Right ventricle myocardium superior (tissue), 1 donor: Measurements from ENCODE around the gene HAGH. TPM values are rescaled to one million over a fixed set of nuclear protein-coding genes. Genes with fewer than 3 reads are reported as not detected.

Experiments
- total RNA-seq: library from RNA; stranded (reverse); fragmentation: NEBNext Ultra II Directional; extraction: Animal tissue kit (Norgen Biotek cat#: 25700); gene quantifications from one replicate; pipeline ENCODE4 v1.2.1, GENCODE V29; 2021
- donor health status: DM: no; HTN: yes; CAD: no; lungs with severe emphysema.

The HAGH gene
- total RNA-seq, 1 donor from 2014 or later = 163 TPM

Other genes with a start within 250 kb of the HAGH start
- gene IFT140, start 214.8 kb downstream of the HAGH start, total RNA-seq = 8.4 TPM
- 10.0 TPM for gene CRAMP1, start 214.5 kb downstream of the HAGH start, total RNA-seq
- 30.6 TPM for gene JPT2, start 148.5 kb downstream of the HAGH start, total RNA-seq
- gene MAPK8IP3, start 120.6 kb downstream of the HAGH start, total RNA-seq = 61.4 TPM
- gene NME3, start 55.3 kb downstream of the HAGH start, total RNA-seq = 33.6 TPM
- gene EME2, start 54.0 kb downstream of the HAGH start, total RNA-seq = 7.1 TPM
- 91.8 TPM for gene MRPS34, start 53.7 kb downstream of the HAGH start, total RNA-seq
- gene SPSB3, start 44.3 kb downstream of the HAGH start, total RNA-seq = 37.5 TPM
- 34.8 TPM for gene NUBP2, start 43.9 kb downstream of the HAGH start, total RNA-seq
- 0.11 TPM for gene IGFALS, start 33.1 kb downstream of the HAGH start, total RNA-seq
- gene FAHD1, start 381 bp upstream of the HAGH start, total RNA-seq = 31.0 TPM
- gene MEIOB, start 45.3 kb upstream of the HAGH start, total RNA-seq = not detected
- not detected for gene HS3ST6, start 91.6 kb upstream of the HAGH start, total RNA-seq
- 22.8 TPM for gene MSRB1, start 116.4 kb upstream of the HAGH start, total RNA-seq
- gene RPL3L, start 127.9 kb upstream of the HAGH start, total RNA-seq = 304 TPM
- 723 TPM for gene NDUFB10, start 132.7 kb upstream of the HAGH start, total RNA-seq
- gene RPS2, start 138.0 kb upstream of the HAGH start, total RNA-seq = 770 TPM
- not detected for gene RNF151, start 140.0 kb upstream of the HAGH start, total RNA-seq
- gene TBL3, start 145.2 kb upstream of the HAGH start, total RNA-seq = 20.3 TPM
- not detected for gene NOXO1, start 154.6 kb upstream of the HAGH start, total RNA-seq
- 28.3 TPM for gene GFER, start 157.4 kb upstream of the HAGH start, total RNA-seq
- 0.32 TPM for gene SYNGR3, start 163.1 kb upstream of the HAGH start, total RNA-seq
- 17.2 TPM for gene ZNF598, start 183.0 kb upstream of the HAGH start, total RNA-seq
- gene NPW, start 193.0 kb upstream of the HAGH start, total RNA-seq = not detected
- gene NHERF2, start 200.1 kb upstream of the HAGH start, total RNA-seq = 258 TPM
- gene NTHL1, start 221.0 kb upstream of the HAGH start, total RNA-seq = 26.2 TPM
- 67.8 TPM for gene TSC2, start 221.2 kb upstream of the HAGH start, total RNA-seq